ENCODE data around the gene SPTBN4.

DNA sequence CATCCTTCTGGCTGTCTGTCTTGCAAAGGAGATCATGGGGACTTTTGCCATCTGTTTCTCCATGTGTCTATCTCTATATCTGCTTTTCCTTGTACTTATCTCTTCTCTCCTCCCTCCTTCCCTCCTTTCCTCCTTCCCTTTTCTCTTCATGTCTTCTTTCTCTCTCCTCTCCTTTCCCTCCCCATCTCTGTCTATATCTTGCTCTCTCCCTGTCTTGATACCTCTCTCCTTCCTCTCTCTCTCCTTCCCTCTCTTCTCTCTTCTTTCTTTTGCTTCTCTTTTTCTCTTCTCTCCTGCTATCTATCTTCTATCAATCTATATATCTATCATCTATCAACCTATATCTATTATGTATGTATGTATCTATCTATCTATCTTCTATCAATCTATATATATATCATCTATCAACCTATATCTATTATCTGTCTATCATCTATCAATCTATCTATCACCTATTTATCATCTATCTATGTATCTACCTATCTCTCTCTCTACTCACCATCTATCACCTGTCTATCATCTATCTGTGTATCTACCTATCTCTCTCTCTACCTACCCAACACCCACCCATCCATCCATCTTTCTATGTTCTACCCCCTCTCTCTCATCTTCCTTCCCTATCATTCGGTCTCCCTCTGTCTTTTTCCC is 27.5 kb downstream of the SPTBN4 start:
- no peak for TF ChIP-seq ZNF274 (IDR thresholded peaks at IDR 0.05; ENCODE audit: low read depth, low read length)
- no peak for TF ChIP-seq SUZ12 (IDR thresholded peaks at IDR 0.05; ENCODE audit: extremely low read depth, insufficient read depth, insufficient read length)
- no peak for TF ChIP-seq YY1 (IDR thresholded peaks at IDR 0.05; ENCODE audit: insufficient read depth, insufficient read length)

Measured in NT2/D1 (cell line).